Panc1 (cell line): ENCODE data around the gene THOC7. TPM values are rescaled to one million over a fixed set of nuclear protein-coding genes. Genes with fewer than 3 reads are reported as not detected.

ENCODE experiments used
- ATAC-seq: fragments of 200-7000 bp; cut with Tn5 transposase; 2 replicates; pipeline ENCODE4 v1.9.1; 2020; ENCODE audit warnings: mild to moderate bottlenecking, moderate library complexity
- BruUV-seq: library from RNA; stranded (reverse); fragments of 400-500 nt; replicated peaks from 2 replicates; lab custom pipeline; 2021; lab: Mats Ljungman, UMichigan
- CTCF ChIA-PET: fragments of 300-600 bp; sonication (Branson Sonifier 250); formaldehyde crosslinking; loops from one replicate; lab custom pipeline; 2022; ENCODE audit warnings: antibody characterized with exemption; lab: Charles Lee
- POLR2A ChIA-PET: fragments of 300-600 bp; sonication (Branson Sonifier 250); formaldehyde crosslinking; loops from one replicate; lab custom pipeline; 2022; ENCODE audit warnings: antibody characterized with exemption; lab: Charles Lee
- DNase-seq: peaks from one replicate; pipeline ENCODE4 v3.0.0-alpha.2; 2010; ENCODE audit warnings: low read depth, low spot score
- H3K27ac ChIP-seq: 2 replicates; pipeline ENCODE4 v1.5.1; 2011; ENCODE audit warnings: mild to moderate bottlenecking, low read length, inconsistent platforms
- H3K27me3 ChIP-seq: fragments of 200-500 bp; sonication (Bioruptor generic); 2 replicates; pipeline ENCODE4 v1.6.0; 2014; ENCODE audit warnings: low read length, inconsistent platforms; ENCODE audit not compliant: control insufficient read depth, insufficient read depth
- H3K36me3 ChIP-seq: fragments of 200-500 bp; sonication (Bioruptor generic); 2 replicates; pipeline ENCODE4 v1.5.1; 2014; ENCODE audit warnings: inconsistent platforms, mild to moderate bottlenecking, low read length, moderate library complexity; ENCODE audit not compliant: control insufficient read depth, insufficient read depth
- H3K4me1 ChIP-seq: 2 replicates; pipeline ENCODE4 v1.5.1; 2011; ENCODE audit warnings: inconsistent platforms, mild to moderate bottlenecking, low read length, moderate library complexity; ENCODE audit not compliant: control insufficient read depth, insufficient read depth
- H3K4me3 ChIP-seq, 2 experiments: 2 replicates each; pipeline ENCODE4 v1.5.1; 2011 to 2012; ENCODE audit warnings: low read depth in 2 of 2, low read length in 2 of 2, mild to moderate bottlenecking in 2 of 2, inconsistent platforms in 1 of 2, moderate library complexity in 1 of 2
- H3K9me3 ChIP-seq: fragments of 200-500 bp; sonication (Bioruptor generic); 2 replicates; pipeline ENCODE4 v1.5.1; 2014; ENCODE audit warnings: low read depth, mild to moderate bottlenecking, inconsistent platforms, low read length, moderate library complexity; ENCODE audit not compliant: control insufficient read depth, insufficient read depth
- POLR2AphosphoS5 ChIP-seq: IDR thresholded peaks from 2 replicates; pipeline ENCODE4 v1.6.1; 2012; ENCODE audit warnings: mild to moderate bottlenecking, low read depth, low read length, moderate library complexity
- SIN3A ChIP-seq: IDR thresholded peaks from 2 replicates; pipeline ENCODE4 v1.6.1; 2012; ENCODE audit warnings: low read depth, mild to moderate bottlenecking, low read length, moderate library complexity, borderline replicate concordance; ENCODE audit not compliant: insufficient read depth
- TCF7L2 ChIP-seq: IDR thresholded peaks from 2 replicates; pipeline ENCODE4 v1.6.1; 2011; ENCODE audit warnings: mild to moderate bottlenecking, low read depth, low read length, inconsistent platforms
- in situ Hi-C: cut with HindIII; loops from 2 replicates; pipeline ENCODE4 v1.10.0; 2016; ENCODE audit warnings: low sequenced_read_pairs, low pct_unique_long_range_greater_than_20kb
- intact Hi-C: fragments of 100-400 bp; cut with micrococcal nuclease; formaldehyde crosslinking; loops from one replicate; pipeline ENCODE4 v1.10.0; 2022; ENCODE audit not compliant: unreplicated experiment
- total RNA-seq: library from RNA; stranded (reverse); gene quantifications from one replicate; pipeline ENCODE4 v1.2.1, GENCODE V29; 2021; ENCODE audit not compliant: unreplicated experiment
- TF ChIP-seq, protein P1 (sequence below): fragments of 450-650 bp; IDR thresholded peaks from 2 replicates; pipeline ENCODE4 v1.5.1; 2017; ENCODE audit warnings: mild to moderate bottlenecking
- TF ChIP-seq, protein P2 (sequence below), 2 experiments: IDR thresholded peaks; 2 replicates each; pipeline ENCODE4 v1.6.1; 2011 to 2012; ENCODE audit warnings: low read depth in 2 of 2, control low read depth in 1 of 2, low read length in 1 of 2, mild to moderate bottlenecking in 1 of 2, moderate library complexity in 1 of 2; ENCODE audit not compliant: insufficient read depth in 1 of 2

Gene THOC7
- total RNA-seq, 1 experiment from 2014 or later: 64.3 TPM

DNA sequence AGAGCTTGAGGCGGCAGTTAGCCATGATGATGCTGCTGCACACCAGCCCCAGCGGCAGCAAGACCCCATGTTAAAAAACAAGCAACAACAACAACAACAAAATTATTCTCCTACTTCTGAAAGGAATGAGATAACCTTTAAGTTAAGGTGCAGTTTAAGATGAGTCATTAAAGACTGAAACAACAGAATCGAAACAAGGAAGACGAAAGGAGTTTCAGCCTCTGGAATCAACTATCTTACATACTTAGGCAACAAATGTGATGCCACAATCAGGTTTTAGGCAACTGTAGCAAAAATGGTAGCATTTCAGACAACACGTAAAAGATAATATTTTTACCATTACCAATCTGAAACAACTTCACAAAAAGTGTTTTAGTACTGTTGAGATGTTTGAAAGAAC, 36.4 kb upstream of the THOC7 start:
- Histone ChIP-seq H3K36me3 (no peaks in the 10 kb centered on the region), H3K27ac (no peak overlapping the region), H3K4me1 (no peaks in the 10 kb centered on the region), H3K4me3 (no peak overlapping the region), H3K9me3 (no peaks in the 10 kb centered on the region), H3K27me3 (no peaks in the 10 kb centered on the region)
- POLR2A ChIA-PET: no interaction called here
- in situ Hi-C loops: no loop called here
- intact Hi-C loops: no loop called here
- ATAC-seq (no peak), DNase-seq (no peak)
- CTCF ChIA-PET: no interaction called here
- BruUV-seq: no TSS peak
- TF ChIP-seq POLR2AphosphoS5 (no peak), SIN3A (no peak)
- TF ChIP-seq, protein P1, sequence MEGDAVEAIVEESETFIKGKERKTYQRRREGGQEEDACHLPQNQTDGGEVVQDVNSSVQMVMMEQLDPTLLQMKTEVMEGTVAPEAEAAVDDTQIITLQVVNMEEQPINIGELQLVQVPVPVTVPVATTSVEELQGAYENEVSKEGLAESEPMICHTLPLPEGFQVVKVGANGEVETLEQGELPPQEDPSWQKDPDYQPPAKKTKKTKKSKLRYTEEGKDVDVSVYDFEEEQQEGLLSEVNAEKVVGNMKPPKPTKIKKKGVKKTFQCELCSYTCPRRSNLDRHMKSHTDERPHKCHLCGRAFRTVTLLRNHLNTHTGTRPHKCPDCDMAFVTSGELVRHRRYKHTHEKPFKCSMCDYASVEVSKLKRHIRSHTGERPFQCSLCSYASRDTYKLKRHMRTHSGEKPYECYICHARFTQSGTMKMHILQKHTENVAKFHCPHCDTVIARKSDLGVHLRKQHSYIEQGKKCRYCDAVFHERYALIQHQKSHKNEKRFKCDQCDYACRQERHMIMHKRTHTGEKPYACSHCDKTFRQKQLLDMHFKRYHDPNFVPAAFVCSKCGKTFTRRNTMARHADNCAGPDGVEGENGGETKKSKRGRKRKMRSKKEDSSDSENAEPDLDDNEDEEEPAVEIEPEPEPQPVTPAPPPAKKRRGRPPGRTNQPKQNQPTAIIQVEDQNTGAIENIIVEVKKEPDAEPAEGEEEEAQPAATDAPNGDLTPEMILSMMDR: no peak

DNA sequence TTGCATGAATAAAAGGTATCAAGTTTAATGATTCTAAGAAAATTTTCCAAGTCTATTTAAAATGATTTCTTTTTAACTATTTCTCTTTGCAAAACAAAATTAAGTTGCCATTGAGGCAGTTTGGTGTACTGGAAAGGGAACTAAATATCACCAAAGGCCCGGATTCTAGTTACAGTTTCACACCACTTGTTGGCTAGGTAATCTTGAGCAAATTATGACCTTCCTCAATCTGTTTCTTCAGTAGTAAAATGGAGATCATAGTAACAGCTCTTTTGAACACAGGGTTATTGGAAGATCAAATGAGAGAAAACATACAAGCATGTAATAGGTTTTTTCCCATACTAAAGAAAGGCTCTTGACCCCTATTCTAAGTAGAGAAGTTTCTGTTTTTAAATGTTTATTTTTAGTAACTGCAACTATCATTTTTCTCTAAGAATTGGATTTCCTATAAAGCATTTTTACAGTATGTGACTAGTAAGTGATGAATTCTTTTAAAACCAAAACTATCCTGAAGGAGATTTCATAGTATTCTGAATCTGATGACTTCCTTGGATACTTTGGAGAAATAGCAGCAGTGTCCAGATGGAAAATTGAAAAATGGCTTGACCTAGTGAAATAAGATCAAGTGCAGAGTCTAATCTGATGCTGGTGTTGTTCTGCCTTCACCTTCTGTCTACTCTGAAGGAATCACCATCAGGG, 32.9 kb upstream of the THOC7 start:
- ChIA-PET POLR2A (no interaction called here), CTCF (no interaction called here)
- Histone ChIP-seq H3K4me3 (no peak overlapping the region), H3K9me3 (no peaks in the 10 kb centered on the region), H3K27ac (no peak overlapping the region), H3K27me3 (no peaks in the 10 kb centered on the region), H3K4me1 (no peaks in the 10 kb centered on the region), H3K36me3 (no peaks in the 10 kb centered on the region)
- ATAC-seq (no peak), DNase-seq (no peak)
- no TSS peak for BruUV-seq
- intact Hi-C loops: no loop called here
- in situ Hi-C loops: no loop called here
- no peak for TF ChIP-seq TCF7L2
- no peak for TF ChIP-seq SIN3A
- TF ChIP-seq POLR2AphosphoS5: no peak
- TF ChIP-seq, protein P2, sequence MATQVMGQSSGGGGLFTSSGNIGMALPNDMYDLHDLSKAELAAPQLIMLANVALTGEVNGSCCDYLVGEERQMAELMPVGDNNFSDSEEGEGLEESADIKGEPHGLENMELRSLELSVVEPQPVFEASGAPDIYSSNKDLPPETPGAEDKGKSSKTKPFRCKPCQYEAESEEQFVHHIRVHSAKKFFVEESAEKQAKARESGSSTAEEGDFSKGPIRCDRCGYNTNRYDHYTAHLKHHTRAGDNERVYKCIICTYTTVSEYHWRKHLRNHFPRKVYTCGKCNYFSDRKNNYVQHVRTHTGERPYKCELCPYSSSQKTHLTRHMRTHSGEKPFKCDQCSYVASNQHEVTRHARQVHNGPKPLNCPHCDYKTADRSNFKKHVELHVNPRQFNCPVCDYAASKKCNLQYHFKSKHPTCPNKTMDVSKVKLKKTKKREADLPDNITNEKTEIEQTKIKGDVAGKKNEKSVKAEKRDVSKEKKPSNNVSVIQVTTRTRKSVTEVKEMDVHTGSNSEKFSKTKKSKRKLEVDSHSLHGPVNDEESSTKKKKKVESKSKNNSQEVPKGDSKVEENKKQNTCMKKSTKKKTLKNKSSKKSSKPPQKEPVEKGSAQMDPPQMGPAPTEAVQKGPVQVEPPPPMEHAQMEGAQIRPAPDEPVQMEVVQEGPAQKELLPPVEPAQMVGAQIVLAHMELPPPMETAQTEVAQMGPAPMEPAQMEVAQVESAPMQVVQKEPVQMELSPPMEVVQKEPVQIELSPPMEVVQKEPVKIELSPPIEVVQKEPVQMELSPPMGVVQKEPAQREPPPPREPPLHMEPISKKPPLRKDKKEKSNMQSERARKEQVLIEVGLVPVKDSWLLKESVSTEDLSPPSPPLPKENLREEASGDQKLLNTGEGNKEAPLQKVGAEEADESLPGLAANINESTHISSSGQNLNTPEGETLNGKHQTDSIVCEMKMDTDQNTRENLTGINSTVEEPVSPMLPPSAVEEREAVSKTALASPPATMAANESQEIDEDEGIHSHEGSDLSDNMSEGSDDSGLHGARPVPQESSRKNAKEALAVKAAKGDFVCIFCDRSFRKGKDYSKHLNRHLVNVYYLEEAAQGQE (IDR thresholded peaks at IDR 0.05; ENCODE audit: insufficient read depth in 1 of 2, low read depth in 2 of 2, low read length in 1 of 2): no peak
- TF ChIP-seq, protein P1: no peak
